NCI-H446 treated with DMSO at 0.1 percent for 48 hours (cell line): ENCODE results near the gene MYCL.
"Not testable (repeated sequence)": the region's sequence is repeated elsewhere in the genome, so short reads cannot be mapped to it uniquely, and the experiment has no call there.

ENCODE experiments used
- DNase-seq: peaks from one replicate; lab custom pipeline; 2025; lab: John Stamatoyannopoulos, UW

Gene MYCL

GRCh38 chr1:39890273-39890672 lies 11.4 kb downstream of the MYCL start:
- DNase-seq, result no peak

GRCh38 chr1:39886757-39887231 lies 14.9 kb downstream of the MYCL start:
- peak; percentile 33 for DNase-seq

GRCh38 chr1:39885516-39885915 lies 16.2 kb downstream of the MYCL start:
- no peak for DNase-seq

GRCh38 chr1:39882152-39882551 lies 19.6 kb downstream of the MYCL start:
- no peak for DNase-seq

GRCh38 chr1:39877980-39878956 lies 23.4 kb downstream of the MYCL start:
- no peak for DNase-seq

- DNase-seq, result no peak
Observed at GRCh38 chr1:39877231-39877778, 24.4 kb downstream of the MYCL start.

GRCh38 chr1:39876144-39876543 lies 25.6 kb downstream of the MYCL start:
- no peak for DNase-seq

GRCh38 chr1:39872698-39873097 lies 29.0 kb downstream of the MYCL start:
- DNase-seq, result no peak

- DNase-seq, result no peak
Observed at GRCh38 chr1:39871796-39872195, 29.9 kb downstream of the MYCL start.

- DNase-seq, result not testable (repeated sequence)
Observed at GRCh38 chr1:39871043-39871442, 30.7 kb downstream of the MYCL start.

GRCh38 chr1:39869538-39870112 lies 32.1 kb downstream of the MYCL start:
- not testable (repeated sequence) for DNase-seq

GRCh38 chr1:39866767-39867166 lies 35.0 kb downstream of the MYCL start:
- DNase-seq, result no peak

- DNase-seq, result no peak
Observed at GRCh38 chr1:39865762-39866161, 36.0 kb downstream of the MYCL start.

- DNase-seq, result no peak
Observed at GRCh38 chr1:39863177-39863576, 38.5 kb downstream of the MYCL start.

- no peak for DNase-seq
Observed at GRCh38 chr1:39861003-39861402, 40.7 kb downstream of the MYCL start.

- DNase-seq, result no peak
Observed at GRCh38 chr1:39859859-39860812, 41.6 kb downstream of the MYCL start.

GRCh38 chr1:39858315-39858714 lies 43.4 kb downstream of the MYCL start:
- DNase-seq, result no peak

GRCh38 chr1:39857126-39857878 lies 44.4 kb downstream of the MYCL start:
- DNase-seq, result no peak

GRCh38 chr1:39854738-39855137 lies 47.0 kb downstream of the MYCL start:
- DNase-seq, result no peak

GRCh38 chr1:39854314-39854713 lies 47.4 kb downstream of the MYCL start:
- DNase-seq, result no peak

GRCh38 chr1:39852876-39853275 lies 48.8 kb downstream of the MYCL start:
- DNase-seq, result no peak
